Suppressor macrophage treated with lipopolysaccharide for 1 hour (primary cell): ENCODE data around the gene EXOC4.
"Not testable (repeated sequence)": the region's sequence is repeated elsewhere in the genome, so short reads cannot be mapped to it uniquely, and the experiment has no call there.

ENCODE experiments used
- DNase-seq, 3 donors: peaks; one replicate each; pipeline ENCODE4 v3.0.0-alpha.2; 2020 to 2022

The EXOC4 gene

GRCh38 chr7:133641436-133641835 is 388.6 kb downstream of the EXOC4 start:
- no peak for DNase-seq

- DNase-seq, result no peak
Measured at GRCh38 chr7:133642907-133643306, 390.0 kb downstream of the EXOC4 start.

- DNase-seq, result not testable (repeated sequence)
Measured at GRCh38 chr7:133643652-133644051, 390.8 kb downstream of the EXOC4 start.

GRCh38 chr7:133645884-133646391 is 393.1 kb downstream of the EXOC4 start:
- DNase-seq, result peak; percentile 44 to 74 (median 69)

- peak; percentile 24 to 47 (median 45) for DNase-seq
Measured at GRCh38 chr7:133646472-133647315, 393.8 kb downstream of the EXOC4 start.

GRCh38 chr7:133649593-133649992 is 396.7 kb downstream of the EXOC4 start:
- no peak for DNase-seq

- DNase-seq, result no peak
Measured at GRCh38 chr7:133650069-133650468, 397.2 kb downstream of the EXOC4 start.

GRCh38 chr7:133650487-133651300 is 397.8 kb downstream of the EXOC4 start:
- peak; percentile 59 to 90 (median 87) for DNase-seq

- no peak for DNase-seq
Measured at GRCh38 chr7:133652547-133652946, 399.7 kb downstream of the EXOC4 start.

GRCh38 chr7:133654547-133654946 is 401.7 kb downstream of the EXOC4 start:
- no peak for DNase-seq

GRCh38 chr7:133662276-133662675 is 409.4 kb downstream of the EXOC4 start:
- DNase-seq, result no peak

- peak in 1 of 3 donors; percentile 21 for DNase-seq
Measured at GRCh38 chr7:133662830-133663229, 410.0 kb downstream of the EXOC4 start.

GRCh38 chr7:133664528-133664927 is 411.6 kb downstream of the EXOC4 start:
- DNase-seq, result no peak

GRCh38 chr7:133668296-133669060 is 415.6 kb downstream of the EXOC4 start:
- DNase-seq, result no peak

- no peak for DNase-seq
Measured at GRCh38 chr7:133669061-133669455, 416.2 kb downstream of the EXOC4 start.

- DNase-seq, result no peak
Measured at GRCh38 chr7:133670250-133670649, 417.4 kb downstream of the EXOC4 start.

GRCh38 chr7:133672866-133673265 is 420.0 kb downstream of the EXOC4 start:
- no peak for DNase-seq

- DNase-seq, result no peak
Measured at GRCh38 chr7:133674079-133674763, 421.3 kb downstream of the EXOC4 start.

- DNase-seq, result peak in 2 of 3 donors; percentile 2 to 29
Measured at GRCh38 chr7:133675510-133676218, 422.8 kb downstream of the EXOC4 start.

- DNase-seq, result no peak
Measured at GRCh38 chr7:133676805-133677370, 424.0 kb downstream of the EXOC4 start.
